GM19328 (cell line): ENCODE data around the gene L3MBTL1.

Experiments used
- ATAC-seq: cut with Tn5 transposase; IDR thresholded peaks from one replicate; pipeline ENCODE4 v1.9.1; 2021; ENCODE audit warnings: mild to moderate bottlenecking, moderate library complexity; ENCODE audit not compliant: unreplicated experiment

L3MBTL1 gene

DNA sequence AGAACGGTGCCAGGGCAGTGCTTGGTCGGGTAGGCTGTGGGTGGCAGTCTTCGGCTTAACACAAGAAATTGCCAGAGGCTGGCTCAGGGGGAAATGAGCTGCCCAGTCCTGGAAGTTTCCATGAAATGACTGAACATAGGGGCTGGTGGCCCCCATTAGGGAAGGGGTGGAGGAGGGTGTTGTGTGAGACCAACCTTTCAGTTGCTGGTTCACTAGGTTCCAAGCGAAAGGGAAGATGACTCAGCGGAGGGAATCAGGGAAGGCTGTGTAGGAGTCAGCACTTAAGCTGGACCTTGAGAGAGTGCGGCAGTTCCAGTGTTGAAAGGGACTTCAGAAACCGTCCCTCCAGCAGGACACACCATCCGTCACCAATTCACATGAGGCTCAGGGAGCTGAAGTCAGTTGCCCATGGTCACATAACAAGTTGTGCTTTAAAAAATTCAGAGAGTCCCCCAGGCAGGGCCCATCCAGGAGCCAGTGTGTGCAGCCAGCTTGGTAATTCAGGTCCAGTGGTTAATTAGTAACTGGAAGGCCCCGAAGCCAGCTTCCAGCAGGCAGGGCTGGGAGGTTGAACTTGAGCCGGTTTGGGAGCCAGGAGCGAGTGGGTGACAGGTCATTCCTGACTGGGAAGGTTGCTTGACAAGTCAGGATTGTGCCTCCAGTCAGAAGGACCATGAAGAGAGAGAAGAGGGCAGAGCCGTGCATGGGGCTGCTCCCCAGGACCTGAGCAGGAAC lies 51.1 kb downstream of the L3MBTL1 start, which contains the start of gene SGK2:
TSS of gene SGK2 (plus strand) at position 616 of the 735 bp plus-strand sequence. CDS start 7,469 bp downstream, outside the sequence.
- ATAC-seq, result no peak

- no peak for ATAC-seq
These were observed 51.9 kb downstream of the L3MBTL1 start for GRCh38 chr20:43559147-43559987.

DNA sequence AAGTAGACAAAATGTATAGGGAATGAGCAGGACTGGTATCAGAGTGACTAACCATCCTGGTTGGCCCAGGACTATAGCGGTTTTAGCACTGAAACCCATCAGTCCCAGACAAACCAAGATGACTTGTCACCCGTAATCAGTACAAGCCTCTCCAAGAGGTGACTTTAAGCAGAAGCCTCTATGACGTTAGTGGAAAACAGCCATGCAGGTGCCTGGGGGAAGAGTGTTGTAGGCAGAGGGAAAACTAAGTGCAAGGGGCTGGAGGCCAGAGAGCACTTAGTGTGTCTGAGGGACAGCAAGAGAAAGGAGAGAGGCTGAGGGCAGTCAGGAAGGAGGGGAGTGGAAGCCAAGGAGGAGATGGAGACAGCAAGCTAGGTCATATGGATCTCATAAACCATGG lies 53.5 kb downstream of the L3MBTL1 start:
- no peak for ATAC-seq

DNA sequence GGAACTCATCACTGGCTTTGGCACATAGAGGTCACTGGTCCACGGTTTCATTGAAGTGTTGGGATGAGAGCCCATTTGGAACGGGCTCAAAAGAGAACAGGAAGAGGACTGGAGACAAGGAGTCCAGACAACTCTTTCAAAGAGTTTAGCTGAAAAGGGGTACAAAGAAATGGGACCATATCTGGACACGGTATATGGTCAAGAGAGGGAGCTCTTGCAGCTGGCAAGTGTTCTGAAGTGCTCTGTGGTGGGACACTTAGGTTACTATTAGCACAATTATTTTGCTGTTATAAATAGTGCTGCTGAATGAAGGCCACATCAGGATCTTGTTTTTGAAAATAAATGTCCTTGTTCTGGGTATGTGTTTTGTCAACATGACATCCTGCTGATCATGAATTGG lies 55.9 kb downstream of the L3MBTL1 start:
- ATAC-seq, result no peak

GRCh38 chr20:43563991-43564390 lies 56.5 kb downstream of the L3MBTL1 start:
- ATAC-seq, result no peak

DNA sequence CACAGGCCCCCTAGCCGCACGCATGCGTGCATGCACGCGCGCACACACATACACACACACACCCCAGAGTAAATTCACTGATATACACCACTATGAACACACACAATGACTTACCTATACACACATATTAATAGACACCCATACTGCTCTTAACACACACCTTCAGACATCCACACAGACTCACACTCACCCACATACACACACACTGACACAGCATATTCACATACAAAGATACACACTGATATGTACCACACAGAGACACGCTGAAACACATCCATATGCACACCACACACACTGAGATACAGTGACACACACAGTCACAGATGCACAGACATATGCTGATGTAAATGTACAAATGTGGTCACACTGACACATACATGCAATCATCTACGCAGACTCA lies 57.0 kb downstream of the L3MBTL1 start:
- ATAC-seq, result no peak

GRCh38 chr20:43564993-43565757 lies 57.7 kb downstream of the L3MBTL1 start:
- ATAC-seq, result no peak

GRCh38 chr20:43565758-43566104 lies 58.2 kb downstream of the L3MBTL1 start:
- ATAC-seq, result no peak

- ATAC-seq, result no peak
These were observed 60.0 kb downstream of the L3MBTL1 start for GRCh38 chr20:43567477-43567876.

DNA sequence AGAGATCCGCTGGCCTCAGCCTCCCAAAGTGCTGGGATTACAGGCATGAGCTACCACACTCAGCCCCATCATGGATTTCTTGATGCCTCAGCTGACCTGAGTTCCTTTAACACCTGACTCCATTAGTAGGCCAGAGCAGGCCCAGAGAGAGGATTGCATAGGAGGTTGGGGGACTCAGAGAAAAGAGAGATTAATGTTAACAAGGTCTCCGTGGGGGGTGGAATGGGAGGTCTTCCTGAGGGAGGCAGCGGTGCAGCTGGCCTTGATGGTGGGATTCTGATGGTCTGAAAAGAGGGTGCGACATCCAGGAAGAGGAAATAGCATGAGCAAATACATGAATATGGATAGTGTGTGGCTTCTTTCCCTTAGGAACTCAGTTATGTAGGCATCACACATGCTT lies 61.2 kb downstream of the L3MBTL1 start:
- ATAC-seq, result no peak

- ATAC-seq, result no peak
These were observed 61.8 kb downstream of the L3MBTL1 start for GRCh38 chr20:43569282-43569681.

- no peak for ATAC-seq
These were observed 63.0 kb downstream of the L3MBTL1 start for GRCh38 chr20:43570496-43570895.

GRCh38 chr20:43571310-43571709 lies 63.8 kb downstream of the L3MBTL1 start:
- ATAC-seq, result no peak

- no peak for ATAC-seq
These were observed 64.3 kb downstream of the L3MBTL1 start for GRCh38 chr20:43571771-43572170.

GRCh38 chr20:43572891-43573290 lies 65.4 kb downstream of the L3MBTL1 start:
- ATAC-seq, result no peak

GRCh38 chr20:43576108-43576507 lies 68.6 kb downstream of the L3MBTL1 start:
- ATAC-seq, result no peak

DNA sequence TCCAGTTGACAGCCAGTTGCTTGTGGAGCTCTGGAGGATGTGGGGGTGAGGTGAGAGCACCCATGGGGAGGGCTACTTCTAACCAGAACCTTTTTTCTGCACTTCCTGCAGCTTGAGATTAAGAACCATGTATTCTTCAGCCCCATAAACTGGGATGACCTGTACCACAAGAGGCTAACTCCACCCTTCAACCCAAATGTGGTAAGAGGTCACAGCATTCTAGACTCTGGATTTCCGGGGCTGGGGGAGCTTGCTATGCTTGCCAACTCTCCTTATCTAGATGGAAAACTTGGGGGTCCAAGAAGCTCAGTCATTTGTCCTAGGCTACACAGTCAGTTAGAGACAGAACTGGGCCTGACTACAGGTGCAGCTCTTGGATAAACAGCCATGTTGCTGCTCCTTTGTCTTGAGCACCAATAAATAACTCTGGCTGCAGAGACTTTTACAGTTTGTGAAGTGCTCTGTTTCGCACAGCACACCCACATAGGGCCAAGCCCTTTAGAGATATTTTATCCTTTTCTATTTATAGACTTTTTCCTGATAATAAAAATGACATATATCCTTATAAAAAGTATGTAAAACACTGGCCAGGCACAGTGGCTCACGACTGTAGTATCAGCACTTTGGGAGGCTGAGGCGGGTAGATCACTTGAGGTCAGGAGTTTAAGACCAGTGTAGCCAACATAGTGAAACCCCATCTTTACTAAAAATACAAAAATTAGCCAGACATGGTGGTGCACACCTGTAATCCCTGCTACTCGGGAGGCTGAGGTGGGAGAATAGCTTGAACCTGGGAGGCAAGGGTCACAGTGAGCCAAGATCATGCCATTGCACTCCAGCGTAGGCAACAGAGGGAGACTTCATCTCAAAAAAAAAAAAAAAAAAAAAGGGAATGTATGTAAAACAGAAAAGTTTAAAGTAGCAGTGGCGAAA lies 72.6 kb downstream of the L3MBTL1 start:
- no peak for ATAC-seq

DNA sequence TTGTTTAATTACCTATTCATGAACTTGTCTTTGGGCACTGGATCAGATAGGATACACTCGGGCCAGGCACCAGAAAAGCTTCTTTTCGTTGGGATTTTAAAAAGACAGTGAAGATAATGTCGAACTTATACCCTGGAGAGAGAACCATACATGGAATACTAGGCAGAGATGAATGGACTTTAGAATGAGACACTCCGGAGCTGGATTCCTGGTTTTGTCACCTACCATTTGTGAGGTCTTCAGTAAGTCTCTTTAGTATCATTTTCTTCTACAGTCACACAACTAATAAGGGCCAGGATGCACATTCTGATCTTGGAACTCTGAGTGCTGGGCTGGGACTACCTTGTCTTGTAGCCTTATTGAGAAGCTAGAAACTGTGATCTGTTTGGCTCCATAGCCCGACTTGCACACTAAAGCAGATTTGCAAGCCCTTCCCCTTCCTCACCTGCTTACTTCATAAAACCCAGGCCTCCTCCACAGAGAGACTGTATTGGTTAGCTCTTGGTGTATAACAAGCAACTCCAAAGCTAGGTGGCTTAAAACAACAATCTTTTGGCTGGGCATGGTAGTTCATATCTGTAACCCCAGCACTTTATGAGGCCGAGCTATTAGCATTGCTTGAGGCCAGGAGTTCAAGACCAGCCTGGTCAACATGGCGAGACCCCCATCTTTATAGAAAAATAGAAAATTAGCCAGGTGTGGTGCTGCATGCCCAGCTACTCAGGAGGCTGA lies 75.8 kb downstream of the L3MBTL1 start:
- ATAC-seq, result no peak

- ATAC-seq, result no peak
These were observed 76.5 kb downstream of the L3MBTL1 start for GRCh38 chr20:43583982-43584432.
